Measurements from ENCODE around the gene MIS18BP1. TPM values are rescaled to one million over a fixed set of nuclear protein-coding genes. Genes with fewer than 3 reads are reported as not detected.
"Not testable (repeated sequence)": the region's sequence is repeated elsewhere in the genome, so short reads cannot be mapped to it uniquely, and the experiment has no call there.

MIS18BP1 gene
- total RNA-seq, 3 donors from 2014 or later: 46.7 to 64.4 (median 48.5) TPM

DNA sequence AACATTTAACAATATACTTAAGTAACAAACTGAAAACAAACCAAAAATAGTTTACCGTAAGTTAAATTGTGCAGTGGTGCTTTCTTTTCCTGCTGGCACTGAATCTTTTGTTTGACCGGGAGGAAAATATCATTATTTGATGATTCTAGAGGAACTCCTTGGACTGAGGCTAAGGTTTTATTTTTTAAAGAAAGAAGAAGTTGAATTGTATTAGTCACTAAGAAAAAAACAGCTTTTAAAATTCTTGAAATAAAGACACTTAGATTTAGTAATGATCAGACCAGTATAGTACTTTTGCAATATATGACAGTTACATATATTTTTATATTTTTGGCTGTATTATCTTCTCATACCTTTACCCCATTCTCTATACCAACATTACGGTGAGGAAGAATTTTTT, 10.3 kb downstream of the MIS18BP1 start:
- H3K27me3 ChIP-seq: no peaks in the 10 kb centered on the region
- peak overlapping the region in 2 of 3 donors; percentile 9 to 40 for H3K4me3 ChIP-seq
- no peak for DNase-seq (ENCODE audit: low spot score in 2 of 2)
- H3K4me1 ChIP-seq: no peaks in the 10 kb centered on the region
- H3K9me3 ChIP-seq: no peaks in the 10 kb centered on the region
- no peaks in the 10 kb centered on the region for H3K36me3 ChIP-seq
- intact Hi-C loops (cut with DNase I; ENCODE audit: low total_unique reads): loop anchor here (1.0 kb wide), 1 partner anchor 14 kb away; no protein-coding TSS in a partner anchor
- peak overlapping the region; percentile 15 to 35 for H3K27ac ChIP-seq
- no peak for TF ChIP-seq POLR2A (IDR thresholded peaks at IDR 0.05)
- TF ChIP-seq, protein P1, sequence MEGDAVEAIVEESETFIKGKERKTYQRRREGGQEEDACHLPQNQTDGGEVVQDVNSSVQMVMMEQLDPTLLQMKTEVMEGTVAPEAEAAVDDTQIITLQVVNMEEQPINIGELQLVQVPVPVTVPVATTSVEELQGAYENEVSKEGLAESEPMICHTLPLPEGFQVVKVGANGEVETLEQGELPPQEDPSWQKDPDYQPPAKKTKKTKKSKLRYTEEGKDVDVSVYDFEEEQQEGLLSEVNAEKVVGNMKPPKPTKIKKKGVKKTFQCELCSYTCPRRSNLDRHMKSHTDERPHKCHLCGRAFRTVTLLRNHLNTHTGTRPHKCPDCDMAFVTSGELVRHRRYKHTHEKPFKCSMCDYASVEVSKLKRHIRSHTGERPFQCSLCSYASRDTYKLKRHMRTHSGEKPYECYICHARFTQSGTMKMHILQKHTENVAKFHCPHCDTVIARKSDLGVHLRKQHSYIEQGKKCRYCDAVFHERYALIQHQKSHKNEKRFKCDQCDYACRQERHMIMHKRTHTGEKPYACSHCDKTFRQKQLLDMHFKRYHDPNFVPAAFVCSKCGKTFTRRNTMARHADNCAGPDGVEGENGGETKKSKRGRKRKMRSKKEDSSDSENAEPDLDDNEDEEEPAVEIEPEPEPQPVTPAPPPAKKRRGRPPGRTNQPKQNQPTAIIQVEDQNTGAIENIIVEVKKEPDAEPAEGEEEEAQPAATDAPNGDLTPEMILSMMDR (IDR thresholded peaks at IDR 0.05): no peak
- TF ChIP-seq POLR2AphosphoS5 (IDR thresholded peaks at IDR 0.05): no peak

DNA sequence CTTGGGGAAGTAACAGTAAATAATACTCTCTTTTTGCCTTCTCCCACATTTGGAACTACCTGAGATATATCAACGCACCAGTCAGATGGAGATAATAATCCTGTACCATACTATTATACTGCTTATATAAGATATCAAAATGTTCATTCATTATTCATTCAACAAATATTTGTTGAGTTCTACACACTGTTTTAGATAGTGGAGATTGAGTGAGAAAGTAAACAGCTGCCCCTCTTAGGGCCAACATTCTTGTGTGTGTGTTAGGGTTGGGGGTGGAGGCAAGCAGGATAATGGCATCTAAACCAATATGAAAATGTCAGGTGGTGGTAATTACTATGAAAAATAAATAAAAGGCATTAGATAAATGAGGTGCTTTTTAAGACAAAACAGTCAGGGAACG, 14.0 kb downstream of the MIS18BP1 start:
- no peaks in the 10 kb centered on the region for H3K4me1 ChIP-seq
- H3K27ac ChIP-seq: no peak overlapping the region
- DNase-seq (ENCODE audit: low spot score in 2 of 2): no peak
- no peak overlapping the region for H3K4me3 ChIP-seq
- no peaks in the 10 kb centered on the region for H3K9me3 ChIP-seq
- H3K27me3 ChIP-seq: no peaks in the 10 kb centered on the region
- H3K36me3 ChIP-seq: no peaks in the 10 kb centered on the region
- intact Hi-C loops (cut with DNase I; ENCODE audit: low total_unique reads): no loop called here
- TF ChIP-seq, protein P1 (IDR thresholded peaks at IDR 0.05): no peak
- no peak for TF ChIP-seq POLR2A (IDR thresholded peaks at IDR 0.05)
- TF ChIP-seq POLR2AphosphoS5 (IDR thresholded peaks at IDR 0.05): no peak

DNA sequence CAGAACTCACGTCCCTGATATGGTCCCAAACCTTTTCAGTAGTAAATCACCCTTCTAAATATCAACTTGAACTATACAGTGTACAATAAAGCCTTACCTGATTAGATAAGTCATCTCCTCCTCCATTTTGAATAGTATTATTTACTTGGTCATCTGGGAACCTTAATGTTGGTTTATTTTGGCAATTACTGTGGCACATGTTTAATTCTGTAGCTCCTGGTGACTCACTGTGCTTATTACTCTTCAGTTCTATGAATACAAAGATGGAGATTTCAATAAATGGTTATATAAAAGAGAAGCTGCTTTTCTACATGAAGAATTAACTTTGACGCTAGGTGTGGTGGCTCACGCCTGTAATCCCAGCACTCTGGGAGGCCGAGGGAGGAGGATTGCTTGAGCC, 25.4 kb downstream of the MIS18BP1 start:
- peaks cover 3% of the 10 kb centered on the region for H3K36me3 ChIP-seq
- no peak overlapping the region for H3K4me3 ChIP-seq
- H3K27ac ChIP-seq: no peak overlapping the region
- intact Hi-C loops (cut with DNase I; ENCODE audit: low total_unique reads): no loop called here
- H3K4me1 ChIP-seq: no peaks in the 10 kb centered on the region
- TF ChIP-seq POLR2A (IDR thresholded peaks at IDR 0.05): no peak
- TF ChIP-seq, protein P1 (IDR thresholded peaks at IDR 0.05): no peak
- TF ChIP-seq POLR2AphosphoS5 (IDR thresholded peaks at IDR 0.05): no peak
- DNase-seq (ENCODE audit: low spot score in 2 of 2): no peak
- no peaks in the 10 kb centered on the region for H3K27me3 ChIP-seq
- H3K9me3 ChIP-seq: no peaks in the 10 kb centered on the region

DNA sequence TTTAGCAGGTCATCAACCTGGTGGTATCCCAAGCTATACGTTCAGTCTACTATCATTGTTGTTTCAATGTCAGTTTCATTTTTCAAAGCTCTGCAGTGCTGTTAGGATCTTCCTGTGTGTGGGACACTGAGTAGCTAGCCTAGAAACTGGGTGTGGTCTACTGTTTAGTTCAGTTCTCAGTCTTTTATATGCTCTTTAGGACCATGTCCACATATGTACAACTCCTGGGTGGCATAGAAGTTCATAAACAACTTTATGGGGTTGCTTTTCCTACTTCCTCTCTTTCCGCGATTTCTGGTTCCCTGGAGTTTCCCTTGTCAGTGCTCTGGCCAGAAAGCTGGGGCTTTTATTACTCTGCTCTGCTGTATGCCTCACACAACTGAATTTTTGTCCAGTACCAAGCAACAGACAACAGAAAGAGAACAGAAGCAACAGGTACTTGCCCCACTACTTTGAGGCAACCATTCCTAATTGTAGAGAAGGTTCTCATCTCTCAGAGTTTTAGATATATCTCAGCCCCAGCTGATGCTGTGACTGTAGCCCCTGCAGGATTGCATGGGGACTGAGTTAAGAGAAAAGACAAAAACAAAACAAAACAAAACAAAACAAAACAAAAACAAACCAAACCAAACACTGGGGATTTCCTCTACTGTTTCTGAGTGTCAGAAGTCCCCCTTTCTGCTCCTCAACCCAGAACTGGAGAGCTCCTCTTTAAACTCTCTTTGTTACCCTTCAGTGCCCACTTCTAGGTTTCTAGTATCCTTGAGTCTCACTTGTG, 30.3 kb downstream of the MIS18BP1 start:
- Histone ChIP-seq H3K4me3 (no peak overlapping the region), H3K27me3 (no peaks in the 10 kb centered on the region), H3K36me3 (no peaks in the 10 kb centered on the region), H3K4me1 (no peaks in the 10 kb centered on the region), H3K9me3 (no peaks in the 10 kb centered on the region), H3K27ac (no peak overlapping the region)
- TF ChIP-seq, protein P1 (IDR thresholded peaks at IDR 0.05): no peak
- TF ChIP-seq POLR2AphosphoS5 (IDR thresholded peaks at IDR 0.05): no peak
- no peak for TF ChIP-seq POLR2A (IDR thresholded peaks at IDR 0.05)
- DNase-seq (ENCODE audit: low spot score in 2 of 2): no peak
- intact Hi-C loops (cut with DNase I; ENCODE audit: low total_unique reads): no loop called here

DNA sequence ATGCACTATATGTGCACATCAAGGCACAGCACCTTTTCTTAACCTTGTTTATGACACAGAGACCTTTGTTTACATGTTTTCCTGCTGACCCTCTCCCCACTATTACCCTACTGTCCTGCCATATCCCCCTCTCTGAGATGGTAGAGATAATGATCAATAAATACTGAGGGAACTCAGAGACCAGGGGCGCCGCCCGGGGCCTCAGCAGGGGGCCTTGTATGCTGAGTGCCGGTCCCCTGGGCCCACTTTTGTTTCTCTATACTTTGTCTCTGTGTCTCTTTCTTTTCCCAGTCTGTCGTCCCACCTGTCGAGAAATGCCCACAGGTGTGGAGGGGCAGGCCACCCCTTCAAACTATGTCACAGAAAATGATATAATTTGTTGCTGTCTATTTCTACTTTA, 38.7 kb downstream of the MIS18BP1 start:
- DNase-seq (ENCODE audit: low spot score in 2 of 2); H3K4me3 ChIP-seq; intact Hi-C loops (cut with DNase I; ENCODE audit: low total_unique reads); H3K36me3 ChIP-seq; H3K27ac ChIP-seq; H3K27me3 ChIP-seq; H3K4me1 ChIP-seq; H3K9me3 ChIP-seq: not testable (repeated sequence)

DNA sequence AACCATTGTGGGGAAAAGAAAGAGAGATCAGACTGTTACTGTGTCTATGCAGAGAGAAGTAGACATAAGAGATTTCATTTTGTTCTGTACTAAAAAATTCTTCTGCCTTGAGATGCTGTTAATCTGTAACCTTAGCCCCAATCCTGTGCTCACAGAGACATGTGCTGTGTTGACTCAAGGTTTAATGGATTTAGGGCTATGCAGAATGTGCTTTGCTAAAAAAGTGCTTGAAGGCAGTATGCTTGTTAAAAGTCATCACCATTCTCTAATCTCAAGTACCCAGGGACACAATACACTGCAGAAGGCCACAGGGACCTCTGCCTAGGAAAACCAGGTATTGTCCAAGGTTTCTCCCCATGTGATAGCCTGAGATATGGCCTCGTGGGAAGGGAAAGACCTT, 39.3 kb downstream of the MIS18BP1 start:
- H3K9me3 ChIP-seq; H3K36me3 ChIP-seq; H3K27me3 ChIP-seq; H3K27ac ChIP-seq; DNase-seq (ENCODE audit: low spot score in 2 of 2); H3K4me1 ChIP-seq; H3K4me3 ChIP-seq; intact Hi-C loops (cut with DNase I; ENCODE audit: low total_unique reads): not testable (repeated sequence)
